Mucosa of stomach (tissue), 1 donor: ENCODE measurements around the gene GCM1.

Experiments
- H3K27me3 ChIP-seq: one replicate; pipeline ENCODE4 v1.7.0; 2013; ENCODE audit warnings: mild to moderate bottlenecking, low read length; ENCODE audit not compliant: control insufficient read depth, insufficient read depth
- H3K36me3 ChIP-seq: one replicate; pipeline ENCODE4 v1.7.0; 2013; ENCODE audit warnings: low read length; ENCODE audit not compliant: control insufficient read depth, insufficient read depth
- H3K4me1 ChIP-seq: one replicate; pipeline ENCODE4 v1.7.0; 2013; ENCODE audit warnings: mild to moderate bottlenecking, low read length; ENCODE audit not compliant: control insufficient read depth, insufficient read depth
- H3K4me3 ChIP-seq: one replicate; pipeline ENCODE4 v1.7.0; 2013; ENCODE audit warnings: low read length
- H3K9ac ChIP-seq: one replicate; pipeline ENCODE4 v1.7.0; 2013; ENCODE audit warnings: mild to moderate bottlenecking, low read length, moderate library complexity
- H3K9me3 ChIP-seq: one replicate; pipeline ENCODE4 v1.7.0; 2013; ENCODE audit warnings: mild to moderate bottlenecking, low read length, moderate library complexity; ENCODE audit not compliant: control insufficient read depth
- donor health status: Pancreatic carcinoma.

GCM1 gene

DNA sequence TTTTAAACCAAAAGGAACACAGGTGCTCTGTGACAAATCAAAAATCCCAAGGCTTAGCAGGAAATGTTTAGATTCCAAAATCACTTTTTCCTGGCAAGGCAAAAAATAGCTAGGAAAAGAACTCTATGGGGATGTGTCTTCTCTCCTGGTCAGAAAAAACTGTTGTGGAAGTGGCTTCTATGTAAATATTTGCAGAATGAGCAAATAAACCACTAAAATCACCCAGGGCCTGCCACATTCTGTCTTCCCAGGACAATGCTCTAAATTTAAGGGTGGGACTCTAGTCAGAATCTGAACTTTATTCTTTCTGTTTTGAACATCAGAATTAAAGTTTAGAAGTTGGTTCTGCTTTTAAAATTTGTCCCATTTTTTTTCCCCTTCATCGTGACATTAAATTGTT, 29.3 kb downstream of the GCM1 start:
- peaks cover 6% of the 10 kb centered on the region for H3K4me1 ChIP-seq

DNA sequence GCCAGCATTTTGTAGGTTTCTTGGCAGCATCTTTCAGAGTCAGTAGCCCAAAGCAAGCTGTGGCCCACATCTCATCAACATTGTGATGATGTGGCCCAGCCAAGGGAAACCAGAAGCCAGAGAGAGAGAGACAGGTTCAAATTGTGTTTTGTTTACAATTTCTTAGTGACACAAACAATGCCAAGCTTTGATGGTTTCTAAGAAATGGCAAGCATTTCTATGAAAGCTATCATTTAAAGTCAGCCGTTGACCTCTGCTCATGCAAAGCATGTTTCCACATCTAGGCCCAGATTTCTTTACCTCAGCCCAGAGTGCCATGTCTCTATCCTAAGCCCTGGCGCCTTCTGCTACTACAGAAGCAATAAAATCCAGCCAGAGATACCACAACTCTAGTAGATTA, 32.9 kb downstream of the GCM1 start:
- Histone ChIP-seq H3K4me3 (no peak overlapping the region), H3K9me3 (no peaks in the 10 kb centered on the region), H3K9ac (no peak overlapping the region), H3K27me3 (no peaks in the 10 kb centered on the region), H3K36me3 (no peaks in the 10 kb centered on the region), H3K4me1 (peaks cover 27% of the 10 kb centered on the region)

More for the DNA sequence above, 29.3 kb downstream of the GCM1 start:
- Histone ChIP-seq H3K27me3 (no peaks in the 10 kb centered on the region), H3K36me3 (no peaks in the 10 kb centered on the region), H3K9me3 (no peaks in the 10 kb centered on the region), H3K4me3 (no peak overlapping the region), H3K9ac (no peak overlapping the region)

DNA sequence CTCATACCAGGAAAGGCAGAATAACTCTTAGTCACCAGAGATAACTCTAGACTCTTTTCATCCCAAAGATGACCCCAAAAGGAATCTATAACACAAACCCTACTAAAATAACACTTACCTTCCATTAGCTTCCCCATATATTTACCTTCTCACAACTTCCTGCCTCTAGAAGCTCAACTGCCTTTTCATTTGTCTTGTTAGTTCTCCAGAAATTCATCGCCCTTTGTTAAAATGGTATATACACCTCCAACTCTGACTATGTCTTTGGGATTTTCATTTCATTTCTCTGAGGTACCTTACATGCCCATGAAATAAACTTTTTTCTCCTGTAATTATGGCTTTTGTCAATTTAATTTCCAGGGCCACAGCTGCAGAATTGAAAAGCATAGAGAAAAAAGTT, 33.5 kb downstream of the GCM1 start:
- H3K36me3 ChIP-seq: no peaks in the 10 kb centered on the region
- H3K9me3 ChIP-seq: no peaks in the 10 kb centered on the region
- H3K4me1 ChIP-seq: peaks cover 33% of the 10 kb centered on the region
- no peaks in the 10 kb centered on the region for H3K27me3 ChIP-seq
- H3K9ac ChIP-seq: no peak overlapping the region
- H3K4me3 ChIP-seq: no peak overlapping the region

DNA sequence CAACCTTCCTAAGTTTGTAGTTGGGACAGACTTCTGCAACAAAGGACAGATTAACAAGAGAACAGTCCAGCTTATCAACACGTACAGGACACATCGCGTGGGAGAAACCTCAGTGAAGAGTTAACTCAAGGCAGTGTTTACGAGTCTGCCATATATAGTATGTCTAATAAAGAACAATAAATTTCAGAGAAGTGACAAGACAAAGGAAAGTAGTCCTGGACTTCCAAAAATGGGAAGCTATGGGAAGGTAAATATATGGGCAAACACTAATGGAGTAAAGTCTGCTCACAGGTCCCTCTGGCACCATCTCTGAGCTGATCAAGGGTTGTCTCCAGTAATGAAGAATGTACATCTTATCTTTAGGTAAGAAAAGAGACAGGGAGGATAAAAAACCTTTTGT, 34.9 kb downstream of the GCM1 start:
- no peak overlapping the region for H3K4me3 ChIP-seq
- H3K9ac ChIP-seq: no peak overlapping the region
- H3K36me3 ChIP-seq: no peaks in the 10 kb centered on the region
- no peaks in the 10 kb centered on the region for H3K27me3 ChIP-seq
- peaks cover 28% of the 10 kb centered on the region for H3K4me1 ChIP-seq
- H3K9me3 ChIP-seq: no peaks in the 10 kb centered on the region

DNA sequence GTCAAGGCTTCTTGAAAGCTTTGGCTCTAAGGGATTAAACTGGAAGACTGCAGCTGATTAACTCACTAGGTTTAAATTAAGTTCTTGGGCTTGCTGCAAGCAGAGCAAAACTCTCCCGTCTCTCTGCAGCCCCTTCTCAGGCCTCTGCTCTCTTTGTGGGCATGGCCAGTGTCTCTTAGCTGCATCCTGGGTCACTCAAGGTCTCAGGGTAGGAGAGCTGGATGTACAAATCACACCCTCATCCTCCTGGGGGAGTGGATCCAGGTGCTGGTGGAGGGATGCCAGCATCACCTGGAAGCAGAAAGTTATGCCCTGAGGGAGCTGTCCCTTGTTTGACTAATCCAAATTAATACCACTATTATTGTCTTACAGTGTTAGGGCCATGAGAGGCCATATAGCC, 35.8 kb downstream of the GCM1 start:
- H3K27me3 ChIP-seq: no peaks in the 10 kb centered on the region
- no peak overlapping the region for H3K4me3 ChIP-seq
- H3K4me1 ChIP-seq: peaks cover 28% of the 10 kb centered on the region
- H3K9me3 ChIP-seq: no peaks in the 10 kb centered on the region
- no peaks in the 10 kb centered on the region for H3K36me3 ChIP-seq
- no peak overlapping the region for H3K9ac ChIP-seq

DNA sequence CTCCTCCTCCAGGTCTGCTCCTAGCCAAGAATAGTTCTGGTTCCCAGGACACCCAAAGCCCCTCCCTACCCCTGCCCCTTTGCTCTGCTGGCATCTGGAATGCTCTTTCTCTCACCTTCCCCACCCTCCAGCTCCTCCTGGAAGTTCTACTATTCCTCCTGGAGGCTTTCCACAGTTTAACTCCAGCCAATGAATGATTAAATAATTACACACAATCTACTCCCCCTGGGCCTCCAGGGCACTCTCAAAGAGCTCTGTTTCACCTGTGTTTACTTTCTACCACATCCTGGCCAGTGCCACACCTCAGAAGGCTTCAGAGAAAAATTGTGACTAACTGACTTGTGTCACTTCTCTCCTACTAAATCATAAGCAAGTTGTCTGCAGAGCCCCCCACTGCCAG, 36.2 kb downstream of the GCM1 start:
- Histone ChIP-seq H3K9ac (no peak overlapping the region), H3K36me3 (no peaks in the 10 kb centered on the region), H3K4me1 (peaks cover 28% of the 10 kb centered on the region), H3K27me3 (no peaks in the 10 kb centered on the region), H3K9me3 (no peaks in the 10 kb centered on the region), H3K4me3 (no peak overlapping the region)

DNA sequence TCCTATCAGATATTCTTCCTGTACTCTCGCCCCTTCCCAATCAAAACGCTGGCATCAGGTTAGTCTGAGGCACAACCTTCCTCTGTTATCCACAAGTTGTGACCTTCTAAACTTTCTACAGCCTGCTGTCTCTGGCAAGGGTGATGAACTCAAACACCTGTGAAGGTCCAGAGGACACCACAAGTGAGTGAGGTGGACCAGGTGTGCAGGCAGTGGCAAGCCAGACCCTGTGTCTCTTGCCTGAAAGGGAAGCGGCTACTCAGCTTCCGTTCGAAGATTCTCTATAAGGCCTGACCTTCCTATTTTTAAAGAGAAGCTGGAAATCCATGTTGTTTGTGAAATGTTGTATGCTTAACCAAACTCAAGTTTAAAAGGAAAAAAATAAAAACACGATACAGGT, 36.8 kb downstream of the GCM1 start:
- H3K4me1 ChIP-seq: peaks cover 28% of the 10 kb centered on the region

DNA sequence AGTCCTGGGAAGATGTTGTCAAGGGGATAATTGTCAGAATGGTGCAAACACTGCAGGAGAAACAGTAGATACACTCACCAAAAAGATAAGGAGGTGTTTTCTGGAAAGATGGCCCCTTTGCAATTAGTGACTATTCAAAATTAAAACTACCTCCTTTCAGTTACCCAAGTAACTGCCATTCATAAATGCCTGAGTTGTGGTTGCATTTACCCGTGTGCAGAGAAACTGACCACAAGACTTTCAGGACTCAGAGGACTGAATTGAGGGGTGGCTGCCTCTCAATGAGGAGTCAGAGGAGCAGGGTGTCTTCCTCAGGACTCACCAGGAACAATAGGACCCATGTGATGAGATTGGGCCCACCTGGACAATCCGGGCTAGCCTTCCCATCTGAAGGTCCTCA, 39.0 kb downstream of the GCM1 start:
- Histone ChIP-seq H3K9me3 (no peaks in the 10 kb centered on the region), H3K4me1 (peaks cover 28% of the 10 kb centered on the region), H3K27me3 (no peaks in the 10 kb centered on the region), H3K4me3 (no peak overlapping the region), H3K36me3 (no peaks in the 10 kb centered on the region), H3K9ac (no peak overlapping the region)

More for the DNA sequence above, 36.8 kb downstream of the GCM1 start:
- H3K36me3 ChIP-seq: no peaks in the 10 kb centered on the region
- H3K27me3 ChIP-seq: no peaks in the 10 kb centered on the region
- H3K9me3 ChIP-seq: no peaks in the 10 kb centered on the region
- no peak overlapping the region for H3K4me3 ChIP-seq
- H3K9ac ChIP-seq: no peak overlapping the region

DNA sequence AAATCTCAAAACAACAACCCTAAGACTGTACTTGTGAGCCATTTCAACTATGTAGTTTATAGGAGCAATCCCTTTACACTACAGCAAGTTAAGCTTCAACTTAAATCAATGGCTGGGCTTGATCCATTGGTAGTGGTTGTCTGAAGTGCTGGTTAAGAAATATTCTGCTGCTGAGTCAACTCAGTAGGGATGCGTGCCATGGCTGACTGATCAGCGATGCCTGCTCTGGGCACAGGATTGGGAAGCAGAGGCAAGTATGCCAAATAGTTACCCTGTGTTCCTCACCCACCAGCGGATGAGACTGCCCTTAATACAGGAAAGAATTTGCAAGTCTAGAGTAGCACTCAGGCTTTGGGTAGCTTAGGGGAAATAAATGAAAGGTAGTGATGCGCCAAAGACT, 41.5 kb downstream of the GCM1 start:
- no peaks in the 10 kb centered on the region for H3K27me3 ChIP-seq
- H3K9ac ChIP-seq: no peak overlapping the region
- no peaks in the 10 kb centered on the region for H3K36me3 ChIP-seq
- H3K4me1 ChIP-seq: peaks cover 20% of the 10 kb centered on the region
- no peak overlapping the region for H3K4me3 ChIP-seq
- no peaks in the 10 kb centered on the region for H3K9me3 ChIP-seq

DNA sequence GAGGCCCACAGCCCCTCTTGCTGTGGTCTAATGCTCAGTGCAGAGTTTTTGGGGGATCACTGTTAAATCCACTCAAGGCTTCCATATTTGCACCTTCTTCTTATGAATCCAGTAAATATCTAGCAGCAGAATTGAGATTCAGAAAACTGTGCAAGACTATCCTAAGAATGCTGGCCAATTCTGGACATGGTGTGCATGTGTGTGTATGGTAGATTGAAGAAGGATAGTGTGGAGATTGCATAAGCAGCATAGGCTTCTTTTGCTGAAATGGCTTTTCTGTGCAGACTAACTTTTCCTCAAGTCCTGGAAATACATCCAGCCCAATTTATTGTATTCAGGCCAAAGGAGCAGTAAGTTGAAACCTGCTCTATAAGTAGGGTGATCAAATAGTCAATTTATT, 43.7 kb downstream of the GCM1 start:
- H3K4me3 ChIP-seq: no peak overlapping the region
- no peaks in the 10 kb centered on the region for H3K36me3 ChIP-seq

DNA sequence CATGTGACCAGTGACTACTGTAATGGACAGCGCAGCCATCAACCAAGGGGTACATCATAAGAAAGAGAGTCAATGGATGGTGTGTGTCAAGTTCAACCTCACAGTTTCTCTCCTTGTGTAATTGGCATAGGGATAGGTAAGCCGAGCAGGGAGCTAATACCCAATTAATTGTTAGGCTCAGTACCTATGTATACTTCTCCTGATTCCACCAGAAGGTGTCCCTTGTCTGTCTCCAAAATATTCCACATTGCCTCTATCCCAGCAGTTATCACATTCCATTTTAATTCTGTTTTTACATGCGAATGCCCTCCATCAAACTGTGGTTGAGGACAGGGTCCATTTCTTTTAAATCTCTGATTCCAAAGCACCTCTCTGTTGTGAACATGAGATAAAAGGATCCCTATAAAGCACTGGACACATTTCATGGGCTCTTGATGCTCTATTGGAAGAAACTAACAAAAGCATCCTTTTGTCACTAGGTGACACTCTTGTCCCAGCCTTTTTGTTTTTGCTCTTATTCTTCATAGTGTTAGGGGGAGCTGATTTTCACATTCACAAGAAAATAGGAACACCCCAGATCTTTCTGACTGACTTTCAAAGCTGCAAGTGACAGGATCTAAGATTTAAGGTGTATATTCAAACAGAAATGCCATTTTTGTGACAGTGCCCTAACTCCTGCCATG, 44.5 kb downstream of the GCM1 start:
- Histone ChIP-seq H3K4me3 (no peak overlapping the region), H3K27me3 (no peaks in the 10 kb centered on the region), H3K36me3 (no peaks in the 10 kb centered on the region), H3K4me1 (no peaks in the 10 kb centered on the region), H3K9ac (no peak overlapping the region), H3K9me3 (no peaks in the 10 kb centered on the region)

More for the DNA sequence above, 43.7 kb downstream of the GCM1 start:
- Histone ChIP-seq H3K9me3 (no peaks in the 10 kb centered on the region), H3K27me3 (no peaks in the 10 kb centered on the region), H3K9ac (no peak overlapping the region), H3K4me1 (no peaks in the 10 kb centered on the region)

DNA sequence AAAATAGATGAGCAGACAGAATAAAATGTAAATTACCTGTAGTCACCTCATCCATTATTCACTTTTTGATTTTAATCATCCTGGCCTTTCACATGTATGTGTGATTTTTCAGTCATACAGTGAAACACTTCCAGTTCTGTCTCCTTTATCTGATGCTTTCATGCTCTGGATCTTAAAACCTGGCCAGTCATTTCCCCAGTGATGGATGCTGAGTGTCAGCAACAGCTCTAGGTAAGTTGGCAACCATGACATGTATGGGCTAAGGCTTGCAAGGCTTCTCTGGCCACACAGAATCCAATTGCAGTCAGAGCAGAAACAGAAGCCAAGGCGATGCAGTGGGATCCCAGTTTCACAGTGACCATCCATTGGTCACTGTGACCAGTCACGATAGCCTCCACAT, 47.6 kb downstream of the GCM1 start:
- Histone ChIP-seq H3K4me3 (no peak overlapping the region), H3K9me3 (no peaks in the 10 kb centered on the region), H3K27me3 (no peaks in the 10 kb centered on the region), H3K4me1 (no peaks in the 10 kb centered on the region), H3K9ac (no peak overlapping the region), H3K36me3 (no peaks in the 10 kb centered on the region)

DNA sequence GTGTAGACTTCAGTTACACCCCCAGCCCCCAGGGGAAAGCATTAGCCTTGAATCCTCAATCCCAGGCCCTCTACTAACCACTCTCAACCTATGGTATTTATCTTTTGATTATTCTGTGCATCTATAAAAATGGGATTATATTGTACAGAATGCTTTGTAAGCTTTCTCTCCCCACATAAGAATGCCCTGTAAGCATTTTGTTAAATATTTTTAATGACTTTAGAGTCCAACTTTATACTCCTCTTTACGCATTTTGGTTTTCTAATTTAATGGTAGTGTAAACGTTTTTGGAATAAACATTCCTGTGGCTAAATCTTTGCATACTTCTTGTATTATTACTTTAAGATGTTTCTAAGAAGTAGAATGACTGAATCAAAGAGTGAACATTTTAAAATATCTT, 48.1 kb downstream of the GCM1 start:
- Histone ChIP-seq H3K4me1 (no peaks in the 10 kb centered on the region), H3K27me3 (no peaks in the 10 kb centered on the region), H3K9me3 (no peaks in the 10 kb centered on the region), H3K4me3 (no peak overlapping the region), H3K9ac (no peak overlapping the region), H3K36me3 (no peaks in the 10 kb centered on the region)
